Stimulated activated CD4-positive, alpha-beta T cell treated with anti-CD3 and anti-CD28 coated beads, Interleukin-15, amount 100 ng/mL, for 48 hours (primary cell): ENCODE data around the gene S100A2.
"Not testable (repeated sequence)": the region's sequence is repeated elsewhere in the genome, so short reads cannot be mapped to it uniquely, and the experiment has no call there.

ENCODE experiments used
- DNase-seq, 2 donors: peaks; one replicate each; pipeline ENCODE4 v3.0.0-alpha.2; 2020; ENCODE audit warnings: low read depth in 2 of 2

The S100A2 gene

DNA sequence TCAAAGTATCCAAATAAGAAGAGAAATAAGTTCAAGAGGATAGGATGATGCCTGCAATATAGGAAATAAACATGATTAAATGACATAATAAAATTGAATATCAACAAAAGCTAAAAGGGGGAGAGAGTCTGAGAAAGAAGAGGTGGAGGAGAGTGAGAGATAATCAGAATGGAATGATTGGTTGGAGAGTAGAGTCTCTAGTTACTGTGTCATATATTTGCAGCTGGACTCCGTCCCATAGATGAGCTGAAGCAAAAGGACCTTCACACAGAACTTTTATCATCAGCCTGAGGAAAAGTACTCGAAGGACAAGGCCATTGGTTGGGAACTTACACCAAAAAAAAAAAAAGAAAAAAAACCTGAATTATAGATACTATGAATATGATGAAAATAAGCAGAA is 22.8 kb upstream of the S100A2 start:
- DNase-seq = no peak

DNA sequence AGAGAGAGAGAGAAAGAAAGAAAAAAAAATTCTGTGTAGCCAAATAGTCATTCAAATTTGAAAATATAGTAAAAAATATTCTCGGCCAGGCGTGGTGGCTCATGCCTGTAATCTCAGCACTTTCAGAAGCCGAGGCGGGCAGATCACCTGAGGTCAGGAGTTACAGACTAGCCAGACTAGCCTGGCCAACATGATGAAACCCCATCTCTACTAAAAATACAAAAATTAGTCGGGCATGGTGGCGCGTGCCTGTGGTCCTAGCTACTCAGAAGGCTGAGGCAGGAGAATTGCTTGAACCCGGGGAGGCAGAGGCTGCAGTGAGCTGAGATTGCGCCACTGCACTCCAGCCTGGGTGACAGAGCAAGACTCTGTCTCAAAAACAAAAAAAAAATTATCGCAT is 22.4 kb upstream of the S100A2 start:
- DNase-seq = not testable (repeated sequence)

DNA sequence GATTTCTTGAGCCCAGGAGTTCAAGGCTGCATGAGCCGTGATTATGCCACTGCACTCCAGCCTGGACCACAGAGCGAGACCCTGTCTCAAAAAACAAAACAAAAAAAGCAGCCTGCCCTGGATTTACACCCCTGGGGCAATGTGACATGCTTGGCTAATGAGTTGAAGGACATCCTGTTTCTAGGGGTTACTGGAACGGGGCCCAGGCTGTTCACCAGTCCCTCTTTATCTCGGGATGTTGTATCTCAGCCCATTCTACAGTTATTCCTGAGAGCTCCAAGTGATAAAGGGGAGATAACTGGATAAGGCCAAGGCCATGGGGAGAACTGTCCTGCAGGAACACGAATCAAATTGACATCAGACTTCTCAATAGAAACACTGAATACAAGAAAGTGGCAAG is 21.7 kb upstream of the S100A2 start:
- DNase-seq = no peak

DNA sequence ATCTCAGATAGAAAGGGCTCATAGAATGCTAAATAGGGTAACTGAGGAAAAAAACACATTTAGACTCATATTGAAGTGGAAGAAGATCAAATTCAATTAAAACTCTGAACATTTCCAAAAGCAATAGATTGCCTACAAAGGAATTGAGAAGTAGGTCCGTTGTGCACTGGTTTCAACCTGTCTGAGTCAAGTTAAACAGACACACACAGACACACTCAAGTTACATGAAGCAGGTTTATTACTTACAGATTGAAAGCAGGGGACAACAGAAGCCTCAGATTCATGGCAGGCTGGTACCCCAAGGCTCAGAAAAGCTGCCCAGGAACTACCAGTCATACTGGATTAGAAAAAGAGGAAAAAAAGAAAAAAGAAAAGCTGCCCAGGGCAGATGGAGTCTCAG is 20.7 kb upstream of the S100A2 start:
- no peak for DNase-seq

DNA sequence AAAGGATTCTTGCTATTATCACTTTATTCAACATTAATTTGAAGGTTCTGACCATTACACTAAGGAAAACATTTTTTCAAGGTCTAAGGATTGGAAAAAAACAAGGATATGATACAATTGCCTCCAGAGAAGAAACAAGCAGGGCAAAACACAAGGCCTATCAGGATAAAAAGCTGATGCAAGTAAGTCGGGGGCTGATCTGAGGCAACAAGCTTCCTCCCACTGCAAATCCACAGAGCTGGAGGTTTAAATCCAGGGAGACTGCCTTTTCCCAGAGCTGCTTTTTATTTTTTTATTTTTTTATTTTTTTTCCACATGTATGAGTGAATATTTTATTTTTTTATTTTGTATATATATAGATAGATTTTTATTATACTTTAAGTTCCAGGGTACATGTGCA is 19.4 kb upstream of the S100A2 start:
- no peak for DNase-seq

DNA sequence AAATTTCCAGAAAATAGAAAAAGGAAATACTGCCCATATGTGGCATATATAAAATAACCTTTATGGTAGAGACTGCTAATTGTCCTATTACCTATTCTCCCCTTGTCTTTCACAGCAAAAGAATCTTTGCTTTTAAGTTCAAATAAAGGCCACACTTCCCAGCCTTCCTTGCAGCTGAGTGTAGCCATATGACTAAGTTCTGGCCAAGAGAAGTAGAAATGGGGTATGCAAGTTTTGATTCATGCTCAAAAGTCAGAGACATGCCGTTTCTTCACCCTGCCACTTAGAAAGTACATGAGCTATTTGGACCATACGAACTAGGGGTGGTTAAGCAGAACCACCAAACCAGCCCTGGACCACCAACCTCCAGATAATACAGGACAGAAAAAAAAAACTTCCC is 18.3 kb upstream of the S100A2 start:
- DNase-seq = no peak

DNA sequence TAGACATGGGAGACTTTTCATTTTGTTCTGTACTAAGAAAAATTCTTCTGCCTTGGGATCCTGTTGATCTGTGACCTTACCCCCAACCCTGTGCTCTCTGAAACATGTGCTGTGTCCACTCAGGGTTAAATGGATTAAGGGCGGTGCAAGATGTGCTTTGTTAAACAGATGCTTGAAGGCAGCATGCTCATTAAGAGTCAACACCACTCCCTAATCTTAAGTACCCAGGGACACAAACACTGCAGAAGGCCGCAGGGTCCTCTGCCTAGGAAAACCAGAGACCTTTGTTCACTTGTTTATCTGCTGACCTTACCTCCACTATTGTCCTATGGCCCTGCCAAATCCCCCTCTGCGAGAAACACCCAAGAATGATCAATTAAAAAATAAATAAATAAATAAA is 17.9 kb upstream of the S100A2 start:
- not testable (repeated sequence) for DNase-seq

DNA sequence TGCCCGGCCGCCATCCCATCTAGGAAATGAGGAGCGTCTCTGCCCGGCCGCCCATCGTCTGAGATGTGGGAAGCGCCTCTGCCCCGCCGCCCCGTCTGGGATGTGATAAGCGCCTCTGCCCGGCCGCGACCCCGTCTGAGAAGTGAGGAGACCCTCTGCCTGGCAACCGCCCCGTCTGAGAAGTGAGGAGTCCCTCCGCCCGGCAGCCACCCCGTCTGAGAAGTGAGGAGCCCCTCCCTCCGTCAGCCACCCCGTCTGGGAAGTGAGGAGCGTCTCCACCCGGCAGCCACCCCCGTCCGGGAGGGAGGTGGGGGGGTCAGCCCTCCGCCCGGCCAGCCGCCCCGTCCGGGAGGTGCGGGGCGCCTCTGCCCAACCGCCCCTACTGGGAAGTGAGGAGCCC is 17.2 kb upstream of the S100A2 start:
- not testable (repeated sequence) for DNase-seq

DNA sequence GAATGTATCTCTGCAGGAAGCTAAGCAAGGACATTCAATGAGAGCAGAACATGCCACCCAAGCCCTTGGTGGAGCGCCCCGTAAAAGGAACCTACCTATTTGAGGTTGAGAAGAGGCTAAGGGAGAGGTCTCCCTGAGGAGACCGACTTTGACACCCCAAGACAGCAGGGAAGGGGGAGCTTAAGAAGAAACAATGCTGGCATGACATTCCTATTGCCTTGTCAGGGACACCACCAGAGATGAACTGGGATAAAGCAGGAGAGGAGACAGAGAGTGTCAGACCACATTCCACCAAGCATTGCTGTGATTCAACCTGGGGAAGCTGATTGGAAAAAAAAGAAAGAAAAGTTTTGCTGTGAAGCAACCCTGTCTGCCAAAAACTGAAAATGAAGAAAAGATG is 13.3 kb upstream of the S100A2 start:
- no peak for DNase-seq

DNA sequence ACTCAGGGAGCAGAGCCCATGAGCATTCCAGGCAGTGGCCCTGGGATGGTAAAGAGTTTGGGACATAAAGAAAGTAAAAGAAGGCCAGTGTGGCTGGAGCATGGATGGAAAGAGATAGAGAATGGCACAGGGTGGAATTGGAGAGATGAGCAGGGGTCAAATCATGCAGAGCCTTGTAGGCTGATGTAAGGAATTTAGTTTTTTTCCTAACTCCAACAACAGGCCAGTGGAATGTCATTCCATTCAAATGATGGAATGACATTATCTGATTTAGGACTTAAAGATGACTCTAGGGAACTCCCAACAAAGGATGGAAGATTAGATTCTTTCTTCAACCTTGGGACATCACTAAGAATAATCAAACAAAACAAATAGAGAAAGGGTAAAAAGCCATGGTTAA is 12.8 kb upstream of the S100A2 start:
- DNase-seq = no peak

DNA sequence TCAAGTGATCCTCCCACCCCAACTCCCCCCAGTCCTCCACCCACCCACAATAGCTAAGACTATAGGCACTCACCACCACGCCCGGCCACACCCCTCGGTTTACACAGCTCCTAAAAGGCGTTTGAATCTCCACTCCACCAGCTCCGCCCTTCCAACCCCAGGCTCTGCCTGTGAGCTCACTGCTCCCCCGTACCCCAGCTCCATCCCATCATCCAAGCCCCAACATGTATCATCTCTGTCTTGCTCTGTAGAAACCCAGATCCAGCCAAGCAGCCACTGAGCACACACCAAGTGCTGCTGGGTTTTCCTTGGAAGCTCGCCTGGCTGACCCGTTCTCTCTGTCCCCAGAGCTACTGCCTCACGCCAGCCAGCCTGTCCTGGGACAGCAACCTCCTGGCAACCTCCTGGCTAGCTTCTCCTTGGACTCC is 12.0 kb upstream of the S100A2 start:
- no peak for DNase-seq

DNA sequence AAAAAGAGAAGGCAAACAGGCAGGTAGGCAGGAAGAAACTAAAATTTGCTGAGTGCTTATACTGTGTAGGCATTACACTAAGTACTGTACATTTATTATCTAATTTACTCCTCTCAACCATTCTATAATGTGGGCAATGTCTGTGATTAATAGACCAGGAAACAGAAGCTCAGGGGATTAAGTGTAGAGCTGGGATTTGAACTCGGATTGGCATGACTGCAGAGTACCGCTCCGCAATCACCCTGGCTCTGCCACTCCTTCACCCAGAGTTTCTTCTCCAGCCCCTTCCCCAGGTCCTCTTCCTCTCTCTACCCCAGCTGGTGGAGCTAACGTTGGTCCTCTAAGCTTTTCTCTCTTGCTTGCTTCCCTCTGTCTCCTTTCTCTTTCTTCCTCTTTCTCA is 11.5 kb upstream of the S100A2 start:
- no peak for DNase-seq

DNA sequence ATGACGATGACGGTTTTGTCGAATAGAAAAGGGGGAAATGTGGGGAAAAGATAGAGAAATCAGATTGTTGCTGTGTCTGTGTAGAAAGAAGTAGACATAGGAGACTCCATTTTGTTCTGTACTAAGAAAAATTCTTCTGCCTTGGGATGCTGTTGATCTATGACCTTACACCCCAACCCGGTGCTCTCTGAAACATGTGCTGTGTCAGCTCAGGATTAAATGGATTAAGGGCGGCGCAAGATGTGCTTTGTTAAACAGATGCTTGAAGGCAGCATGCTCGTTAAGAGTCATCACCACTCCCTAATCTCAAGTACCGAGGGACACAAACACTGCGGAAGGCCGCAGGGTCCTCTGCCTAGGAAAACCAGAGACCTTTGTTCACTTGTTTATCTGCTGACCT is 9.9 kb upstream of the S100A2 start:
- not testable (repeated sequence) for DNase-seq

DNA sequence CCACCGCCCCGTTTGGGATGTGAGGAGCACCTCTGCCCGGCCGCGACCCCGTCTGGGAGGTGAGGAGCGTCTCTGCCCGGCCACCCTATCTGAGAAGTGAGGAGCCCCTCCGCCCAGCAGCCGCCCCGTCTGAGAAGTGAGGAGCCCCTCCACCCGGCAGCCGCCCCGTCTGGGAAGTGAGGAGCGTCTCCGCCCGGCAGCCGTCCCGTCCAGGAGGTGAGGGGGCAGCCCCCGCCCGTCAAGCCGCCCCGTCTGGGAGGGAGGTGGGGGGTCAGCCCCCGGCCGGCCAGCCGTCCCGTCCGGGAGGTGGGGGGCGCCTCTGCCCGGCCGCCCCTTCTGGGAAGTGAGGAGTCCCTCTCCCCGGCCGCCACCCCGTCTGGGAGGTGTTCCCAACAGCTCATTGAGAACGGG is 9.4 kb upstream of the S100A2 start:
- DNase-seq = not testable (repeated sequence)

DNA sequence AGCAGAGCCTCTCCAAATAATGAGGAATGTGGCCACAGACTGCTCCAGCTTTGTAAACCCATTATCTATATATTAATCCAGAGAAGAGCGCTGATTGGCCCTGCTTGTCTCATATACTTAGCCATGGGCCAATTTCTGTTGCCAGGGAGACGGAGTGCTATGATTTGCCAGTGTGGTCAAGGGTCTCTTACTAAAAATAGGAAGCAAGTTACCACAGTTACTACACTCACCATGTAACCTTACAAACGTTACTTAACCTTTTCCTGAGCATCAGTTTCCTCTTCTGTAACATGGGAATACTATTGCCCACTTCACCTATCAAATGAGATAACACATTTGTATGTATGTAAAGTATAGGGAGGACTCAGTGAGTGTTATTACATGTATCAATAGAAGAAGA is 7.7 kb upstream of the S100A2 start:
- DNase-seq = no peak

DNA sequence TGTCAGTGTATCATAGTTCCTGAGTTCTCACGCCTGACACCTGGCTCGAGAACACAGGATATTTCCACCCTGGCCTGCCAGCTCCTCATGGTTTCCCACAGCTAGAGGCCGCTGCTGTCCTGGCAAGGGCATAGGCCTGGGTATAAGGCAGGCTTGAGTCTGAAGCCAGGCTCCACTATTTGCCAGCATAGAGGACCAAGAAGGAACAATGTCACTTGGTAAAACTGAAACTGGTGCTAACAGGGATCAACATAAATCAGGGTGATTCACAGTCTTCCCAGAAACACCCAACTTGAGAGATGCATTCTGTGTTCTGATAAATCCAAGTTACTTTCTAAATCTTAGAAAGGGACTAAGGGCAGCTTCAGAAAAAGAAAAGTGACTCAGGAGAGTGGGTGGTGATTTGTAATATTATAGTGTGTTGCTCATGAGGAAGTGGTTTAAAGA is 6.9 kb upstream of the S100A2 start:
- peak; percentile 57 to 64 for DNase-seq

DNA sequence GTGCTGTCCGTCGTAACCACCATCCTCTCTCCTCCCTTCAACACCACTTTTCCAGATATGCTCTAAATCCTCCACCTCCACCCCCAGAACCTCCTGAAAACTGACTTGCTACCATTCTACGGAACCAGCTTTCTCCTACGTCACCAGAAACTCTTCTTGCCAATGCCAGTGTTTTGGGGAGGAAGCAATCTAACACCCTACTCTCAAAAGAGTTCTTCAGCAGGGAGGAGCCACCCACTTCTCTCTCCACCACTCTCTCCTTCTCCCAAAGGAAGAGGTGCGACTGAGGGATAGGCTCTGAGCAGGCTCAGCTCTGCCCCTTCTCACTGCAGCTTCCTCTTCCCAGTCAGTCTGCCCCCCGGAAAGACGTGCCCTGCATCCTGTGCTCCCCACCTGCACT is 6.1 kb upstream of the S100A2 start:
- no peak for DNase-seq

DNA sequence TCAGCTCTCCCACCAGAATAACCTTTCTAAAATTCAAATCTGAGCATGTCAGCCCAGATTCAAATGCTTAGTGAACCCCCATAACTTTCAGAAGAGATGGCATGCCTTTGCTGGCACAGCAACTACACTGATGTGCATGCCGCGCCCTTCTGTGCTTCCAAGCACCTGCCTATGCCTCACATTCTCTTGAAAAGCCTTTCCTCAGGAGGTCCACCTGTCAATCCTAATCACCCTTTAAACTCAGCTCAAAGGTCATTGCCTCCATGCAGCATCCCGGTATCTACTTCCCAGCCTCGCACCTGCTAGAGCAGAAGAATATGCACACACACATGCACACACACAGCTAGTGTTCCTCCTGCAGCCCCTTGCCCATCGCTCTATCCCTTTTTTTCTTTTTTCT is 5.2 kb upstream of the S100A2 start:
- DNase-seq = no peak

DNA sequence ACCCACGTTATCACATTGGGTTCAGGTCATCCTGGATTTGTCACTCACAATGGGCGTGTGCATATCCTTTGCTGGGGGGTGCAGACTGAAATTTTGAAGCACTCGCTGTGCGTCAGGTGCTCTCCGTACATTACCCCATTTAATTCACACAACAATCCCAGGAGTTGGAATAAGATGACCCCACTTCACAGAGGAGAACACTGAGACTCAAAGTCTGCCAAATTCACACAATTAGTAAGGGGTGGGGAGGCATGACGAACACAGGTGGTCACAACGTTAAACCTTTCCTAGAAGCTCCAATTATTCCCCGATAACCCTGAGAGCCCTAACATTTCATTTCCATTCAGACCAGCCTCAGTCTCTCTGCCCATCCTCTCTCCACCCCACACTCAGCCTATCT is 3.8 kb upstream of the S100A2 start:
- DNase-seq = no peak

DNA sequence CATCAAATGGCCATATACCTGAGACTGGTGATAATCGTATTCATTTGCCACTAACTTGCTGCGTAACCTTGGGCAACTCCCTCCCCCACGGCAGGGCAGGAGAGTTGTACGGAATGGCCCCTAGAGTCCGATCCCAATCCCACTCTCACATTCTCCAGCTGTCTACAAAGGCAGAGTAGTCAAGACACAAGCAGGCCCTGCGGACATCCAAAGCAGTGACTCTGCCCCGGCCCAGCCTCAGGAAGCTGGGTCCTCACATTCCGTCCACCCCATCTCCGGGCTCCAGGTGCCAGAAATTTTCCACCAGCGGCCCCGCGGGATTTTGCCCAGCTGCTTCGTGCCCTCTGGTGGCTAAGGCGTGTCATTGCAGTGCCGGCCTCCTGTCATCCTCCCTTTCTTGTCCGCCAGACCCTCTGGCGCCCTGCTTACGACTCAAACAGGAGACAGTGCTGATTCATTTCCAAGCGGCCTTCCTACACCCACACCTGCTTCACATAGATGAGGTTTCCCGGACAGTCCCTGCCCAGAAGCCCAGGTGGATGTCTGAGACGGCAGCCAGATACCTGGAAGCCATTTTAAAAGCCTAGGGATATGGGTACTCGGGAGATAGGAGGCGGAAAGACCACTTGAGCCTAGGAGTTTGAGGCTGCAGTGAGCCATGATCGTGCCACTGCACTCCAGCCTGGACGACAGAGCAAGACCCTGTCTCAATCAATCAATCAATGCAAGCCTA is 2.9 kb upstream of the S100A2 start:
- peak; percentile 82 to 83 for DNase-seq

DNA sequence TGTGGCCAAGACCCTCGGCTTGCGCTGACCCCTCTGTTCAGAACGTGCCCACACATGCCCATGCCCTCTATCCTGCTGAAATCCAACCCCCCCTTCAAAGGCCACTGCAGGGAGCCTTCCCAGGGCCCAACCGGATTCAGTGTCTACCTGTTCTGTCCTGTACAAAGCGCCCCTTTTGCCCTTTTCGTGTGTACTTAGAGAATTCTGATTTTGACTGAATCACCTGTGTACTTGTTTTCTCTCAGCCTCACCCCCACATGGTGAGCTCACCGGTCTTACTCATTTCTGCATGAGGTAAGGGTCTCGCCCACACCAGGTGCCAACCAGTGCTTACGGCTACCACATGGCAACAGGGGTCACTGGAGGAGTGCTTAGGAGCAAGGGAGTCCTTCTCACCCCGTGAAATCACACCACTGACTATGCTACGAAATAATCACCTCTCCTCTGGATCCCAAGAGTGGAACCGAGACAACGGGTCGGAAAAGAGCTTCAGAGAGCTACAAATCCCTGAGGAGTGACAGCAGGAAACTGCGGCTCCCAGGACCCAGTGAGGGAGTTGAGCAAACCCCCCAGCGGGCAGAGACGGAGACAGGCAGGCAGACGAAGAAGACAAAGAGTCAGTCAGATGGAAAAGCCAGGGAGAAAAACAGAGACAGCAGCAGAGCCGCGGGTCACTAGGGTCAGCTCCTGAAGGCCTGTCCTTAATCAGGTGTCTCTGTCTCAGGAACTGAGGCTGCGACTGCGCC is 2.1 kb upstream of the S100A2 start:
- DNase-seq = peak; percentile 71 to 73

DNA sequence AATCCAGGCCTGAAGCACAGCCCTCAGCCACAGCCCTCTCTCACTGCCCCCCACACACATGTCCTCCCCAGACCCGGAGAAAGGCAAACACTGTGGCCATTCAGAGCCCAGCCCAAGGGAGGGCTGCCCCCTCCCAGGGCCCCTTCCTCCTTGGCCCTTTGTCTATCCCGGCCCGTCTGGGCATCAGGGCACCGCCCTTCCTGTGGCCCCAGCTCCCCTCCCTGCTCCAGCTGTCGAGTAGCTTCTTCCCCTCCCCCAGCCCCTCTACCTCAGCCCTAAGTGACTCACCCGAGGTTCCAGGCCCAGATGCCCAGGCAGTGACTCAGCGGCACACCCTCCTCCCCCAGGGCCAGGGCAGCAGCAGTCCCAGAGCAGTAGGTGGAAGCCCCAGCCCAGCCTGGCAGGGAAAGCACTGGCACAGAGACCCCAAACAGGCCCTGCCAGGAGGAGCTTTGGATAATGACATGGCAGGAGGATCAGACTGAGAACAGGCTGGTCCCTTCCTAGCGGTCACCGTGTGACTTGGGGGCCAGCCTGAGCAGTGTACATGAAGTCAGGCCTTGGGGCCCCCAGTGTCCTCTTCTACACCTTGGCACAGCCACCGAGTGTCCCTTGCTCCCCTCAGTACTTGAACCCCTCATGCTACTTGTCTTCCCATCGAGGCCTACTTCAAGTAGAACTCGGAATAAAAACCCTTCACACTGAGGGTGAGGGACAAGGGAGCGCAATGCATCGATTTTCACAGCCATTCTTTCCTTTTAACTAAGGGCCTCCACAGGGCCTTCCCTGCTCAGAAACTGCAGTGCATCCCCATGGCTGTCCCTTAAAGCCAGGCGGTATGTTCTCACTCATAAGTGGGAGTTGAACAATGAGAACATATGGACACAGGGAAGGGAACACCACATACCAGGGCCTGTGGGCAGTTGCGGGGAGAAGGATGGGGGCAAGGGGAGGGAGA is 1.0 kb upstream of the S100A2 start:
- DNase-seq = peak; percentile 87 to 90
